CD4-positive, alpha-beta memory T cell (primary cell): ENCODE results near the gene EXOC6B. TPM values are rescaled to one million over a fixed set of nuclear protein-coding genes. Genes with fewer than 3 reads are reported as not detected.

Experiments used
- CTCF ChIA-PET: fragments of 350-600 bp; sonication (Branson Sonifier 250); formaldehyde crosslinking; loops from one replicate; lab custom pipeline; 2021; ENCODE audit warnings: inconsistent platforms; ENCODE audit not compliant: partially characterized antibody; lab: Charles Lee
- POLR2A ChIA-PET: fragments of 350-600 bp; sonication (Branson Sonifier 250); formaldehyde crosslinking; loops from one replicate; lab custom pipeline; 2021; ENCODE audit not compliant: partially characterized antibody; lab: Charles Lee
- DNase-seq, 5 donors: peaks; one replicate each; pipeline versions ENCODE4 v3.0.0 to v3.0.0-alpha.2; 2020 to 2022; ENCODE audit warnings: mixed read lengths in 1 of 5
- H3K27ac ChIP-seq: one replicate; pipeline ENCODE4 v1.7.0; 2013; ENCODE audit warnings: low read depth, low read length
- H3K27me3 ChIP-seq: 2 replicates; pipeline ENCODE4 v1.7.0; 2013; ENCODE audit warnings: mild to moderate bottlenecking, low read length, moderate library complexity; ENCODE audit not compliant: insufficient read depth
- H3K36me3 ChIP-seq: 2 replicates; pipeline ENCODE4 v1.7.0; 2013; ENCODE audit warnings: mild to moderate bottlenecking, low read length, moderate library complexity; ENCODE audit not compliant: insufficient read depth
- H3K4me1 ChIP-seq: 2 replicates; pipeline ENCODE4 v1.7.0; 2013; ENCODE audit warnings: mild to moderate bottlenecking, low read length, moderate library complexity; ENCODE audit not compliant: insufficient read depth
- H3K4me3 ChIP-seq, 2 donors: one replicate each; pipeline ENCODE4 v1.7.0; 2013; ENCODE audit warnings: low read length in 2 of 2, mild to moderate bottlenecking in 1 of 2
- H3K9me3 ChIP-seq, 2 donors: one replicate each; pipeline ENCODE4 v1.7.0; 2013; ENCODE audit warnings: low read length in 2 of 2, control low read depth in 1 of 2; ENCODE audit not compliant: control insufficient read depth in 1 of 2
- H3K27ac Mint-ChIP-seq, 7 donors: one replicate each; pipeline ENCODE4 v1.8.0; 2020 to 2021; ENCODE audit warnings: mixed read lengths in 7 of 7, mild to moderate bottlenecking in 6 of 7, inconsistent platforms in 3 of 7, moderate library complexity in 3 of 7
- H3K27me3 Mint-ChIP-seq, 2 donors: one replicate each; pipeline ENCODE4 v1.8.0; 2020 to 2021; ENCODE audit warnings: mixed read lengths in 2 of 2
- H3K36me3 Mint-ChIP-seq, 2 donors: one replicate each; pipeline ENCODE4 v1.8.0; 2020 to 2021; ENCODE audit warnings: mixed read lengths in 2 of 2, inconsistent platforms in 1 of 2, mild to moderate bottlenecking in 1 of 2
- H3K4me1 Mint-ChIP-seq, 4 donors: one replicate each; pipeline ENCODE4 v1.8.0; 2020 to 2021; ENCODE audit warnings: mixed read lengths in 4 of 4, mild to moderate bottlenecking in 1 of 4
- H3K4me3 Mint-ChIP-seq, 8 donors: one replicate each; pipeline ENCODE4 v1.8.0; 2020 to 2021; ENCODE audit warnings: mixed read lengths in 8 of 8, mild to moderate bottlenecking in 7 of 8, moderate library complexity in 6 of 8, inconsistent platforms in 3 of 8
- H3K9me3 Mint-ChIP-seq, 8 donors: one replicate each; pipeline ENCODE4 v1.8.0; 2020 to 2021; ENCODE audit warnings: mixed read lengths in 8 of 8, mild to moderate bottlenecking in 5 of 8, inconsistent platforms in 3 of 8, moderate library complexity in 1 of 8
- intact Hi-C: fragments of 100-400 bp; cut with micrococcal nuclease; formaldehyde crosslinking; loops from one replicate; pipeline ENCODE4 v1.15.1; 2023
- polyA plus RNA-seq, 2 donors: library from polyadenylated mRNA; unstranded; fragments of 300-500 nt; fragmentation: Illumina TruSeq; gene quantifications; one replicate each; pipeline ENCODE4 v1.2.3, GENCODE V29; 2021
- total RNA-seq, 2 experiments: library from RNA; stranded (reverse); gene quantifications; one replicate each; pipeline ENCODE4 v1.2.3, GENCODE V29; 2021

EXOC6B gene
- total and polyA plus RNA-seq, 4 experiments from 2014 or later: 1.3 to 19.8 (median 10.7) TPM

GRCh38 chr2:72211777-72212485 lies 613.9 kb downstream of the EXOC6B start:
- Mint-ChIP-seq H3K4me1 (no peaks in the 10 kb centered on the region), H3K27me3 (no peaks in the 10 kb centered on the region)
- CTCF ChIA-PET: no interaction called here

GRCh38 chr2:72211350-72211749 lies 614.5 kb downstream of the EXOC6B start:
- intact Hi-C loops: no loop called here
- peaks cover 0 to 9% of the 10 kb centered on the region in 2 donors for H3K36me3 Mint-ChIP-seq
- H3K4me3 Mint-ChIP-seq: no peak overlapping the region
- H3K27ac Mint-ChIP-seq: no peak overlapping the region
- no peak for DNase-seq
- H3K9me3 Mint-ChIP-seq: no peaks in the 10 kb centered on the region
- H3K4me1 Mint-ChIP-seq: no peaks in the 10 kb centered on the region
- no peaks in the 10 kb centered on the region for H3K36me3 ChIP-seq
- H3K27me3 ChIP-seq: no peaks in the 10 kb centered on the region
- H3K27me3 Mint-ChIP-seq: no peaks in the 10 kb centered on the region
- no peaks in the 10 kb centered on the region for H3K9me3 ChIP-seq
- CTCF ChIA-PET: no interaction called here
- no peak overlapping the region for H3K4me3 ChIP-seq
- H3K27ac ChIP-seq: no peak overlapping the region
- POLR2A ChIA-PET: no interaction called here
- no peaks in the 10 kb centered on the region for H3K4me1 ChIP-seq

More at GRCh38 chr2:72211777-72212485, 613.9 kb downstream of the EXOC6B start:
- H3K4me3 Mint-ChIP-seq: no peak overlapping the region
- no peaks in the 10 kb centered on the region for H3K9me3 ChIP-seq
- no peaks in the 10 kb centered on the region for H3K27me3 ChIP-seq
- POLR2A ChIA-PET: no interaction called here
- no peaks in the 10 kb centered on the region for H3K9me3 Mint-ChIP-seq
- no peaks in the 10 kb centered on the region for H3K36me3 ChIP-seq
- no peak overlapping the region for H3K27ac Mint-ChIP-seq
- H3K4me1 ChIP-seq: no peaks in the 10 kb centered on the region
- intact Hi-C loops: no loop called here
- DNase-seq: no peak
- no peak overlapping the region for H3K4me3 ChIP-seq
- no peak overlapping the region for H3K27ac ChIP-seq
- H3K36me3 Mint-ChIP-seq: peaks cover 0 to 9% of the 10 kb centered on the region in 2 donors

GRCh38 chr2:72210470-72210869 lies 615.4 kb downstream of the EXOC6B start:
- CTCF ChIA-PET: no interaction called here
- no peak for DNase-seq
- Histone ChIP-seq H3K27me3 (no peaks in the 10 kb centered on the region), H3K9me3 (no peaks in the 10 kb centered on the region), H3K4me3 (no peak overlapping the region), H3K36me3 (no peaks in the 10 kb centered on the region), H3K4me1 (no peaks in the 10 kb centered on the region), H3K27ac (no peak overlapping the region)
- no peaks in the 10 kb centered on the region for H3K27me3 Mint-ChIP-seq
- H3K4me3 Mint-ChIP-seq: no peak overlapping the region
- H3K27ac Mint-ChIP-seq: no peak overlapping the region
- H3K36me3 Mint-ChIP-seq: peaks cover 0 to 8% of the 10 kb centered on the region in 2 donors
- no peaks in the 10 kb centered on the region for H3K4me1 Mint-ChIP-seq
- H3K9me3 Mint-ChIP-seq: no peaks in the 10 kb centered on the region
- POLR2A ChIA-PET: no interaction called here
- intact Hi-C loops: no loop called here

GRCh38 chr2:72208225-72208624 lies 617.6 kb downstream of the EXOC6B start:
- ChIA-PET CTCF (no interaction called here), POLR2A (no interaction called here)
- Mint-ChIP-seq H3K4me1 (no peaks in the 10 kb centered on the region), H3K27me3 (no peaks in the 10 kb centered on the region), H3K9me3 (no peaks in the 10 kb centered on the region), H3K36me3 (no peaks in the 10 kb centered on the region), H3K4me3 (no peak overlapping the region), H3K27ac (no peak overlapping the region)
- H3K27ac ChIP-seq: no peak overlapping the region
- no peaks in the 10 kb centered on the region for H3K4me1 ChIP-seq
- no peak overlapping the region for H3K4me3 ChIP-seq
- no peaks in the 10 kb centered on the region for H3K36me3 ChIP-seq
- intact Hi-C loops: no loop called here
- no peaks in the 10 kb centered on the region for H3K9me3 ChIP-seq
- DNase-seq: no peak
- no peaks in the 10 kb centered on the region for H3K27me3 ChIP-seq

GRCh38 chr2:72207334-72207733 lies 618.5 kb downstream of the EXOC6B start:
- Histone ChIP-seq H3K4me3 (no peak overlapping the region), H3K4me1 (no peaks in the 10 kb centered on the region), H3K27ac (no peak overlapping the region), H3K36me3 (no peaks in the 10 kb centered on the region), H3K27me3 (no peaks in the 10 kb centered on the region), H3K9me3 (no peaks in the 10 kb centered on the region)
- DNase-seq: no peak
- CTCF ChIA-PET: no interaction called here
- no peak overlapping the region for H3K27ac Mint-ChIP-seq
- H3K4me3 Mint-ChIP-seq: no peak overlapping the region
- H3K4me1 Mint-ChIP-seq: no peaks in the 10 kb centered on the region
- intact Hi-C loops: no loop called here
- H3K36me3 Mint-ChIP-seq: no peaks in the 10 kb centered on the region
- POLR2A ChIA-PET: no interaction called here
- H3K27me3 Mint-ChIP-seq: no peaks in the 10 kb centered on the region
- no peaks in the 10 kb centered on the region for H3K9me3 Mint-ChIP-seq

GRCh38 chr2:72205504-72205881 lies 620.3 kb downstream of the EXOC6B start:
- POLR2A ChIA-PET: no interaction called here
- intact Hi-C loops: no loop called here
- no peak for DNase-seq
- no peaks in the 10 kb centered on the region for H3K27me3 Mint-ChIP-seq
- no peak overlapping the region for H3K4me3 Mint-ChIP-seq
- no peaks in the 10 kb centered on the region for H3K4me1 Mint-ChIP-seq
- no peaks in the 10 kb centered on the region for H3K9me3 ChIP-seq
- no peak overlapping the region for H3K27ac Mint-ChIP-seq
- no peaks in the 10 kb centered on the region for H3K27me3 ChIP-seq
- CTCF ChIA-PET: no interaction called here
- no peaks in the 10 kb centered on the region for H3K36me3 Mint-ChIP-seq
- H3K36me3 ChIP-seq: no peaks in the 10 kb centered on the region
- no peaks in the 10 kb centered on the region for H3K9me3 Mint-ChIP-seq
- H3K4me3 ChIP-seq: no peak overlapping the region
- H3K27ac ChIP-seq: no peak overlapping the region
- no peaks in the 10 kb centered on the region for H3K4me1 ChIP-seq

- DNase-seq: no peak
- Histone ChIP-seq H3K4me1 (no peaks in the 10 kb centered on the region), H3K27ac (no peak overlapping the region), H3K9me3 (no peaks in the 10 kb centered on the region), H3K27me3 (no peaks in the 10 kb centered on the region), H3K4me3 (no peak overlapping the region), H3K36me3 (no peaks in the 10 kb centered on the region)
- ChIA-PET CTCF (no interaction called here), POLR2A (no interaction called here)
- H3K27me3 Mint-ChIP-seq: no peaks in the 10 kb centered on the region
- H3K36me3 Mint-ChIP-seq: no peaks in the 10 kb centered on the region
- H3K9me3 Mint-ChIP-seq: no peaks in the 10 kb centered on the region
- no peaks in the 10 kb centered on the region for H3K4me1 Mint-ChIP-seq
- no peak overlapping the region for H3K4me3 Mint-ChIP-seq
- intact Hi-C loops: no loop called here
- no peak overlapping the region for H3K27ac Mint-ChIP-seq
Measured at GRCh38 chr2:72204786-72205503, 620.9 kb downstream of the EXOC6B start.
